ENCODE data around the gene COBL.
A peak's percentile ranks its signal among the peaks of the same experiment; 100 is the strongest.

Gene COBL

DNA sequence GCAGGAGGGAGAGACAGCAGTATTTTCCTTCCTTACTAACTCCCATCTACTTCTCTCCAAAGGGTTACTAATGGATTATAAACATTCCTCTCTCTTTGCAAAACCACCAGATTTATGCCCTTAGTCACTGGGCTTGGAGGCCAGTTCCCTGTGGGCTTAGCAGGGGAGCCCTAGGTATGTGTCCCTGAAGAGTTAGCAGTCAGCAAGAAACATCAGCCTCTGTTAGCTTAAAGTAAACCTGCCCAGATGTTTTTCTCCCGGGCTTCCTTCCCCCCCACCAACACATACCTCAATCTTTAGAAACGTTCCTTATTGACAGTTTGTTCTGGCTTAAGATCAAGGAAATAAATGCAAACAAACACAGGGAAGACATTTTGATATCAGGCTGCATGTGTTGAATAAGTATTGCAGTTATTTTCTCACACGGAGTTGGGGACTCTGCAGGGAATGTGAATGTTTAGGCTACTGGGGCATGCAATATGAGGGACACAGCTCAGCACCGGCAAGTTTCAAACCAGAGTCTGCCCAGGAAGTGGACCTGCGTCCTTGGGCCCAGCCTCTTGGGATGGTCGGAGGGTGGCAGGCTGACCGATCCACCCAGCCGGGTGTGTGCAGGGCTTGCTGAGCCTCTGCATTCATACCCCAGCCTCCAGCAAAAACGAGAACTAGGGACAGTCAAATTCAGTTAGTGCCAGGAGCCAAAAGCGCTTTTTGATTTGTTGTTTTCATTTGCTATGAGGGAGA lies 281.9 kb downstream of the COBL start:
- DNase-seq (ENCODE audit: extremely low read depth, low read depth): peak; percentile 56
- TF ChIP-seq, protein P1, sequence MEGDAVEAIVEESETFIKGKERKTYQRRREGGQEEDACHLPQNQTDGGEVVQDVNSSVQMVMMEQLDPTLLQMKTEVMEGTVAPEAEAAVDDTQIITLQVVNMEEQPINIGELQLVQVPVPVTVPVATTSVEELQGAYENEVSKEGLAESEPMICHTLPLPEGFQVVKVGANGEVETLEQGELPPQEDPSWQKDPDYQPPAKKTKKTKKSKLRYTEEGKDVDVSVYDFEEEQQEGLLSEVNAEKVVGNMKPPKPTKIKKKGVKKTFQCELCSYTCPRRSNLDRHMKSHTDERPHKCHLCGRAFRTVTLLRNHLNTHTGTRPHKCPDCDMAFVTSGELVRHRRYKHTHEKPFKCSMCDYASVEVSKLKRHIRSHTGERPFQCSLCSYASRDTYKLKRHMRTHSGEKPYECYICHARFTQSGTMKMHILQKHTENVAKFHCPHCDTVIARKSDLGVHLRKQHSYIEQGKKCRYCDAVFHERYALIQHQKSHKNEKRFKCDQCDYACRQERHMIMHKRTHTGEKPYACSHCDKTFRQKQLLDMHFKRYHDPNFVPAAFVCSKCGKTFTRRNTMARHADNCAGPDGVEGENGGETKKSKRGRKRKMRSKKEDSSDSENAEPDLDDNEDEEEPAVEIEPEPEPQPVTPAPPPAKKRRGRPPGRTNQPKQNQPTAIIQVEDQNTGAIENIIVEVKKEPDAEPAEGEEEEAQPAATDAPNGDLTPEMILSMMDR (IDR thresholded peaks at IDR 0.05; ENCODE audit: low read depth, low read length, missing control alignments): no peak
- no peak overlapping the region for H3K4me3 ChIP-seq (replicated peaks; ENCODE audit: low read depth, low read length)

DNA sequence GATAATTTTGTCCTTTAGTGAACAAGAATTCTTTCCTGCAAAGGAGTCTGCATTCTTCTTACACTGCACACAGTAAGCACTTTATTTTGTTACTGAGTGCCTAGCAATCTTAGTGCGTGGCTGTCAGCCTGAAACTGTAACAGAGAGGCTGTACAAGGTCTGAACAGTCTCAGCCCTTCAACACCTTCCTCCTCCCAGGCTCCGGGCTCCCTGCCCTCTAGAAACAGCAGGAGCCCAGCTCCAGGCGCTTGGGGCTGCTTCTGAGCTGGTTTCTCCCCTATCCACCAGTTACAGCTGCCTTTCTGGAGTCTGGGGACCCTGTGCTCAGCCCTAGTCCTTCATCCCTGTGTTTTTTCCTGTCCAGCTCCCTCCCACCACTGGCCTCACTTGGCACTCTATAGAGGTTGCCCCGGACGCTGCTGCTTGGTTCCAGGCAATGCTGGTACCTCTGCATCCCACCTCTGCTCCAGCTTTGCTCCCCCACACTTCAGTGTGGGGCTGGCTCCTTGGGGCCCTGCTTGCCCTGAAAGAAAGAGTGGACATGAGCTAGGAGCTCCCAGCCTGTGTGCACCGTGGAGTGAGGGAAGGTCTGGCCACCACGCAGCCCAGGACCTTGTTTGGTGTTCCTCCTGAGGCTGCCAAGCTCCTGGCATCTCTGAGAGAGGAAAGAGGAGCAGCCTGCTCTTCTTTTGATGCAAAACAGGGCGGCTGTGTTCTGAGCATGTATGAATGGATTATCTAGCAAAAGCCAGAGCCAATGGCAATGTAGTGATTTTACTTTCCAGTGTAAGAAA lies 282.7 kb downstream of the COBL start:
- TF ChIP-seq, protein P1 (IDR thresholded peaks at IDR 0.05; ENCODE audit: low read depth, low read length, missing control alignments): no peak
- H3K4me3 ChIP-seq (replicated peaks; ENCODE audit: low read depth, low read length): no peak overlapping the region
- no peak for DNase-seq (ENCODE audit: extremely low read depth, low read depth)

DNA sequence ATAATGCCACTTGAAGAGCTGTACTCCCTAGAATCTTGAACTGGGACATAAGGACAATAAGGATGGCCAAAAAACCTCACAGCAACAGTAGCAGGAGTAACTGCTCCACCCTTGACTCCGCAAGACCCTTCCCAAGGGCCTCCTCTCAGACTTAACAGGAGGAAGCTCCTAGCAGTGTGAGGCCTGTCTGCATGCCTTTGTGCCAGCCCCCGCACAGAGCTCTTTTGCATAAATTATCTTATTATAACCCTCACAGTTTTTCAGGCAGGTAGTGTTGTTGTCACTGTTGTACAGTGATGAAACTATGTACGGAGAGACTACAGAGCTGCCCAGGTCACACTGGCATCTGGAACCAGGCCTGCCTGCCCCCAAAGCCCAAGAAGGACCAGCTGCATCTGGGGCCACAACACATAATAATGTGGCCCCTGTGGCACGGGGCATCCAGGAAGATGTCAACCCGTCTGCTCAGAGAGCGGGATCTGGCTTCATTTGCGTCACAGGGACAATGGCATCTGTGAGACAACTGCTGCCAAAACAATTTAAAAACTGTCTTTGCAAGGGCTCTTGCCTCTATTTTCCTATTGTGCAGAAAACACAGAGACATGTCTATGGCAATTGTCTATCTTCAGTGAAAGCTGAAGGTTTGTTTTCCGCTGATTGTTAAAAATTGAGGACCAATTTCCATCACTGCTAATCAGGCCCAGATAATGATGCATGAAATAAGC lies 284.7 kb downstream of the COBL start:
- no peak for DNase-seq (ENCODE audit: extremely low read depth, low read depth)
- no peak overlapping the region for H3K4me3 ChIP-seq (replicated peaks; ENCODE audit: low read depth, low read length)
- TF ChIP-seq, protein P1 (IDR thresholded peaks at IDR 0.05; ENCODE audit: low read depth, low read length, missing control alignments): no peak

DNA sequence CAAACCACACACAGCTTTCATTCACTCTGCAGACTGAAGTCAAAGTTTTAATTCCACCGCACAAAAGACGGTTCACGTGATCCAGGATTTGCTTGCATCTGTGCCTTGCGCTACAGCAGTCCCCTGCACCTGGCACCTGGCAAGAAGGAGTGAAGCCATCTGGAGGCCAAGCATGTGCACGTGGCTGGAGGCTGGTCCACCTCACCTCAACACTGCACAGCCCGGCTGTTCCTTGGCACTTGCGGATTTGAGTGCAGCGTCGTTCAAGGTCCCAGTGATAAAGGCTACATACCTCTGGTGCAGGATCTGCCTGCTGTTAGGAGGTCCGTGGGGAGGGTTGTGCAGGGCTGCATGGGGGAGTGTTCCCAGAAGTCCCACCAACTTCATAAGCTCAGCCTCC lies 285.4 kb downstream of the COBL start:
- no peak overlapping the region for H3K4me3 ChIP-seq (replicated peaks; ENCODE audit: low read depth, low read length)
- DNase-seq (ENCODE audit: extremely low read depth, low read depth): no peak
- TF ChIP-seq, protein P1 (IDR thresholded peaks at IDR 0.05; ENCODE audit: low read depth, low read length, missing control alignments): no peak

DNA sequence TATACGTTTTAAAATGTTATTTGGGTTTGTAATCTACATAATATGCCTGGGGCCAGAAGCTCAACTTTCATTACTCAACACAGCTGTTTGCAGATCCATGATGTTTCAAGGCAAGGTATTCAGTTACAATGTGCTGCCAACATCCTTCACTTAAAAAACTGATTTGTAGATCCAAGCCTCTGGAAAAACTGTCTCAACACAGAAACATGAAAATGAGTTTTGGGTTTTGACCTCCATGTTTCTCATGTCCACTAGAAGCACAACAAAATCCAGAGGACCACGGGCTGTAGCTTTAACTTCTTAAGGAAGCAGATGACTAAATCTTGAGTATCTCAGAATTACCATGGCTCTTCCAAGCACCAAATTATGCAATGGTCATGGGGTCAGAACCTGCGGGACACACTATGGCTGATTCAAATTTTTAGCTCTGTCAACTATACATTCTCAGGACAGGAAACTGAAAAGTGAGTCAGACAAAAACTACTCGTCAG lies 286.9 kb downstream of the COBL start:
- H3K4me3 ChIP-seq (replicated peaks; ENCODE audit: low read depth, low read length): no peak overlapping the region
- TF ChIP-seq, protein P1 (IDR thresholded peaks at IDR 0.05; ENCODE audit: low read depth, low read length, missing control alignments): no peak
- peak; percentile 66 for DNase-seq (ENCODE audit: extremely low read depth, low read depth)

DNA sequence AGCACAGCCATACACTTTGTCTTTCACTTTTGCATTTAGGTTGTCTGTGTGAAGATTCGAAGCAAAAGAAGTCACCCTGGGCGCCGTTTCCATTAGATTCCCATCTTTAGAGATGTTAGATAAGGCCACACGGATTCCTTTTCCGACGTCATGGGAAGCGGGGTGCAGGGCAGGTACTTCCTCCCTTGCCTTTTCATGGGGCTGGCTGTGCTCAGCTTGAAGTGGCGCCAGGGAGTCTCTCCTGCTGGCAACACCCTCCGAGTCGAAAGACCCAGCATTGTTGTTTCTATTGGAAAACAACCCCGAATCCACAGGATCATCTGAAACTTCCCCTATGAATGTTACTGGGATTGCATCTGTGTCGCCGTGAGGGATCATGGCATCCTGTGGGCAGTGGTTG lies 287.5 kb downstream of the COBL start:
- TF ChIP-seq, protein P1 (IDR thresholded peaks at IDR 0.05; ENCODE audit: low read depth, low read length, missing control alignments): no peak
- no peak overlapping the region for H3K4me3 ChIP-seq (replicated peaks; ENCODE audit: low read depth, low read length)
- DNase-seq (ENCODE audit: extremely low read depth, low read depth): no peak

Data from HFF-Myc (cell line).